ENCODE measurements around the gene AHRR.

AHRR gene

DNA sequence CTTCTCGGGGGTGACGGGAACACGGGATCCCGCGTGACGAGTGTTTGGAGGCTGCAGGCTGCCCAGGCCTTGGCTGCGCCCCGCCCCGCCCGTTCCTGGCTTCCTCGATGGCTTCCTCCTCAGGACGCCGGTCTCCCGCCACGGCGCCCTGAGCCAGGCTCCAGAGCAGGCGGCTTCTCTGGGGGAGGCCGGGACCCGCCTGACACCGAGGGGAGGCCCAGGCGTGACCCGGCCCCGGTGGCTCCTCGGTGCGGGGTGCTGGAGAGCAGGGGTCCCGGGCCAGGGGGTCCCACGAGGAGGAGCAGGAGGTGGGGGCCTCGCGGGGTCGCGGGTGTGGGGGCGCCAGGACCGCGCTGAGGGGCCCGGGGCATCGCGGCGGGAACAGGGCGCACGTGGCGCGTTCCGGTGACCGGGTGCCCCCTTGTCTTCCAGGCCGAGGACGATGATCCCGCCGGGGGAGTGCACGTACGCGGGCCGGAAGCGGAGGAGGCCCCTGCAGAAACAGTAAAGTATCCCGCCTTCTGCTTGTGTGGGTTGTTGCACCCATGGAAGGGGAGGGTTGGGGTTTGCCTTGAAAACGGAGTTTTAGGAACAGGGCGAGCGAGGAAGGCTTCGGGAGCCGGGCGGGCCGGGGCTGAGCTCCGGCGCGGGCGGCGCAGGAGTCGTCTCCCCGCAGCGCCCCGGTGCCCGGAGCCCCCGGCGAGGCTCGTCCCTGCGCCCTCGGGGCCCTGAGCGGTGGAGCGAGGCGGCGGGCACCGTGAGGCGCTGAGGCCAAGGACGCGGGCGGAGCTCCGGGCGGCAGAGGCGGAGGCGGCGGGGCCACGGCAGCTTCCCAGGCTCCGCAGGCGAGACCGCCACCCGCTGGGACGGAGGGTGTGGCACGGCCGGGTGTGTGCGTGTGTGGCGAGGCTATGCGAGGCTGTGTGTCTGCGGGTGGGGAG lies 22.2 kb downstream of the AHRR start:
- in situ Hi-C loops (cut with MboI; ENCODE audit: low sequenced_read_pairs), result loop anchor here (10.0 kb wide), 1 partner anchor 91 kb away; no protein-coding TSS in a partner anchor

DNA sequence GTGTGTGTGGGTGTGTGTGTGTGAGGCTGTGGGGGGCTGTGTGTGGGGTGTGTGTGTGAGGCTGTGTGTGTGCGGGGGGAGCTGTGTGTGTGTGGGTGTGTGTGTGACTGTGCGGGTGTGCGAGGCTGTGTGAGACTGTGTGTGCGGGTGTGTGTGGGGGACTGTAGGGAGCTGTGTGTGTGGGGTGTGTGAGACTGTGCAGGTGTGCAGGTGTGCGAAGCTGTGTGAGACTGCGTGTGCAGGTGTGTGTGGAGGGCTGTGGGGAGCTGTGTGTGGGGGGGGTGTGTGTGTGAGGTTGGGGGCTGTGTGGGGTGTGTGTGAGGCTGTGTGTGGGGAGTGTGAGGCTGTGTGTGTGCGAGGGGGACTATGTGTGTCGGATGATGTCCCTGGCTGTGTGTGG lies 23.2 kb downstream of the AHRR start:
- in situ Hi-C loops (cut with MboI; ENCODE audit: low sequenced_read_pairs), result loop anchor here (10.0 kb wide), 1 partner anchor 90 kb away; no protein-coding TSS in a partner anchor

DNA sequence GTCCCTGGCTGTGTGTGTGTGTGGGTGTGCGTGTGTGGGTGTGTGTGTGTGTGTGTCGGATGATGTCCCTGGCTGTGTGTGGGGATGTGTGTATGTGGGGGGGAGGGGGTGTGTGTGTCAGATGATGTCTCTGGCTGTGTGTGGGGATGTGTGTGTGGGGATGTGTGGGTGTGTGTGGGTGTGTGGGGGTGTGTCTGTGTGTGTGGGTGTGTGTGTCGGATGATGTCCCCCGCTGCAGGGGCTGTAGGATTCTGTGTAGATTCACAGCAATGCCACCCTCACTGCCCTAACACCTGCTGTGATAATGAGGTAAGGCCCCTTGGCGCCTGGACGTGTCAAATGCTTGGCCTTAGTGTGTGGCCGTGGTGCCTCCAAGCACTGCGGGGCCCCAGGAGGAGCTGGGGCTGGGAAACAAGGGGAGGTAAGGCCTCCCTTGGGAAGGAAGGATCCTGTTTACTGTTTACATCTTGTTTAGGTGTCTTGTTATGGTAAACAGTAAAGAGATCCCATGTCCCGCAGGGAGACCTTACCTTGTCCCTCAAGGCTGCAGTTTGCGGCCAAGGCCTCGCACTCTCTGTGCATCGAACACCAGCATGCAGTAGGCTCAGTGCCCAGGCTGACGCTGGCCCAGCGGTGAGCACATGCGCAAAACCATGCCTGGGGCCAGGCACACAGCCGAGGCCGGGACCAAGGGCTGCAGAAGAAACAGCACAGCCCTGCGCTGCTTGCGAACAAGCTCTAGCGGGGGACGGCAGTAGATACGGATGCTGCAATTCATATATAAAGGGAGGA lies 24.1 kb downstream of the AHRR start:
- in situ Hi-C loops (cut with MboI; ENCODE audit: low sequenced_read_pairs), result loop anchor here (10.0 kb wide), 1 partner anchor 89 kb away; no protein-coding TSS in a partner anchor

DNA sequence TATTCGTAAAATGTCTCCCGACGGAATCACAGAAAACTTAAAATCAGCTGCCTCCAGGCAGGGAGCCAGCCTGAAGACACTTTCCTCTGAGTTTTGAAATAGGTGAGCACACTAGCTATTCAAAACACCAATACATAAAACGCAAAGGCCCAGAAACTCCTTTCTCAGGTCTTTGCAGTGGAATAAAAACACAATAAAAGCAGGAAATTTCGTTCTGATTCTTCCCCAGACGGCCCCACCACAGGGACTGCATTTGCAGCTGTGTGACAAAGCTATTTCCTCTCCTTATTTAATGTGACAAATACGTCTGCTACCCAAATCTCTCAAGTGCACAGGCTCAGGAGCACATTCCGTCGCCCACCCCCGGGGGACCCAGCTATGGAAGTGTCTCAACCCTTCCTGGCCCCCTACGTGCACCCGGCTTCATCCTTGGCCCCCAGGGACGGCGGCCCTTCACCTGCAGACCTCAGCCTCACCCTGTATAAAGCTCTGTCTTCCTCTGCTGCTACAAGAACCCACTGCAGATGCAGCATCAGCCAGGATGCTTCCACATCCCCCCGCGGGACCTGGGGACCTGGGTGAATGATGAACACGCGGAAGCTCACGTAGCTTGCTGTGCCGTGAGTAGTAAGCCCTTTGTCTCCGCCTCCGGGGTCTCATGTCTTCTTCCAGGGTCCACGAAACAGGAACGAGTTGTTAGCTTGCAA lies 24.9 kb downstream of the AHRR start:
- in situ Hi-C loops (cut with MboI; ENCODE audit: low sequenced_read_pairs), result loop anchor here (10.0 kb wide), 1 partner anchor 88 kb away; no protein-coding TSS in a partner anchor

DNA sequence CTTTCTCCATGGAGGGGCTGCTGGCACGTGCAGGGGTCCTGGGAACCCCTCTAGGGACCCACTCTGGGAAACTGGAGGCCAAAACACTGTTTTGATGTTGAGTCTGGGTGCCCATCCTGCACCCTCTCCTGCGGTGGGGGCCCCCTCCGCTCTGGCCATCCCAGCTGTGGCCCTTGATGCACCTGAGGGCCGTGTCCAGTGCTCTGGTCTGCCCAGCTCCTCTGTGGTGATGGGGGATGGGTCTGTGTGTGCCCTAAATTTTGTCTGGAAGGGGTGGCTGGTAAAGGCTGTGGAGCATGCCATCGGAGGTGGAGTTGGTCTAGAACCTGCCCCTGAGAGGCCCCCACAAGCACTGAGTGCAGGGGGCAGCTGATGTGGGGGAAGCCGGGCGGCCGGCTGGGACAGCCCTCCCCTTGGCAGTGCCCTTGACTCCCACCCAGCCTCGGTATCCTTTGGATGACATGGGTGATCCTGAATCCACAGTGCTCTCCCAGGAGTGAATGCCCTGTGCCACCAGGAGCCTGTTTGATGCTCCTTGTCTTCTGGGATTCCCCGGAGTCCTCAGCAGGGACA lies 26.3 kb downstream of the AHRR start:
- in situ Hi-C loops (cut with MboI; ENCODE audit: low sequenced_read_pairs), result loop anchor here (10.0 kb wide), 1 partner anchor 87 kb away; no protein-coding TSS in a partner anchor

DNA sequence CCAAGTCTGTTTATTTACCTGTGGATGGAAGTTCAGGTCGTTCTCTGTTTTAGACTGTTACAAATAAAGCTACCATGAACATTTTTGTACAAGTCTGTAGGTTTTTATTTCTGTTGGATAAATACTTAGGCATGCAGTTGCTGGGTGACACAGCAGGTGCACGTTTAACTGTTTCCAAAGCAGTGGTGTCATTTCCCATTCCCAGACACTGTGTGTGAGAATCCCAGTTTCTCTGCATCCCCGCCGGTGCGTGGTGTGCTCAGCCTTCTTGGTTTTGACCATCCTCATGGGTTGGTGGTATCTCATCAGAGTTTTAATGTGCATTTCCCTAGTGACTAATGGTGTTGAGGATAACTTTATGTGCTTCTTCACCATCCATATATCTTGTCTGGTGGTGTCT lies 27.2 kb downstream of the AHRR start:
- in situ Hi-C loops (cut with MboI; ENCODE audit: low sequenced_read_pairs), result loop anchor here (10.0 kb wide), 1 partner anchor 86 kb away; no protein-coding TSS in a partner anchor

DNA sequence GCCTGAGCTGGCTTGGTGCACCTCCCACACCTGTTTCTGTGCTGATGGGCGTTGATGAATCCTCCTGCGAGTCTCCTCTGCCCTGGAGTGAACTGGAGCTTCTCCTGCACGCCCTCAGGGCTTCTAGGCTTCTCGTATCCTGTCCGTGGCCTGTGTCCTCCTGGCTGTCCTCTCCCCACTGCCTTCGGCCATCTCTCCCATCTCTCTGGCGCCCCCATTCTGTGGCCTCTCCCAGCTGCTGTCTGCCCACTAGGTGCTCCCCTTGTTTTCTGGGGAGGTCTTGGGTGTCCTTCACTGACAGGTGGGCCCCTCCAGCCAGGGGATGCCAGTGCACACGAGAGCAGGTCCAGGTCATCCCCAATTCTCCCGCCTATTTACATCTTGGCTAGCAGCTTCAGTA lies 28.8 kb downstream of the AHRR start:
- in situ Hi-C loops (cut with MboI; ENCODE audit: low sequenced_read_pairs), result no loop called here

DNA sequence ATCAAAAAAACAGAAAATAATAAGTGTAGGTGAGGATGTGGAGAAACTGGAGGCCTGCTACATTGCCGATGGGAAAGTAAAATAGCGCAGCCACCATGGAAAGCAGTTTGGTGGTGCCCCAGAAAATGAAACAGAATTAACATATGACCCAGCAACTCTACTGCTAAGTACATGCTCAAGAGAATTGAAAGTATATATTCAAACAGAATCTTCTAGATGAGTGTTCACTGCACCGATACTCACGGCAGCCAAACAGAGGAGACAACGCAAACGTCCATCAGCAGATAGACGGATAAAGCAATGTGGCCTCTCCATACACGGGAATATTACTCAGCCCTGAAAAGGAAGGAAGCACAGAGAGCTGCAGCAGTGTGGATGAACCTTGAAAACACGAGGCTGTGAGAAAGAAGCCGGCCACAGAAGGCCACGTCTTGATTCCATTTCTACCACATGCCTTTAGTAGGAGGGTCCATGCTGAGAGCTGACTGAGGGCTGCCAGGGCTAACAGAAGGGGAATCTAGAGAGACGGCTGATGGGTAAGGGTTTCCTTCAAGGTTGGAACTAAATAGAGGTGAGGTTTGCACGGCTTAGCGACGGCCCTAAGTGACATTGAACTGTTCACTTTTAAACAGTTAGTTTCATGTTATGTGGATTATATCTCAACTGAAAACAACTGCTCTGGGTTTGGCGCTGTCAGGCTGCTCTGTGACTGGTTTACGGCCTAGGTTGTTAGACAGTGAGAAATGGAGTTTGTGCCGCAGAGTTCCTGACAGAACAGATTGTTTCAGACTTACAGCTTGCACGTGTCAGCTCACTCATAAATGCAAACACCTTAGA lies 29.8 kb downstream of the AHRR start:
- in situ Hi-C loops (cut with MboI; ENCODE audit: low sequenced_read_pairs), result no loop called here

DNA sequence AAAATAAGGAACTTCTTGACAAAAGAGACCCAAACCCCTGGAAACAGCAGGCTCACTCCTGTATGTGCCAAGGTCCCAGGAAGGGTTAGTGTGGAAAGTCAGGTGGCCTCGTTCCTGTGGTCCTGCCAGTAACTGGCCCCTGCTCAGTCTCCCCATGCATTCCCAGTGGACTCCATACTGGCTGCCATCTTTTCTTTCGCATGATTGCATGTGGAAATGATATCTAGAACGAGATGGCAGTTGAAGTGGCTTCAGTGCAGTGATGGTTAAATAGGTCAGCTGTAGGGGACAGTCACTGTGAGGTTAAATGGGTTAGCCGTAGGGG lies 30.4 kb downstream of the AHRR start:
- in situ Hi-C loops (cut with MboI; ENCODE audit: low sequenced_read_pairs), result no loop called here

DNA sequence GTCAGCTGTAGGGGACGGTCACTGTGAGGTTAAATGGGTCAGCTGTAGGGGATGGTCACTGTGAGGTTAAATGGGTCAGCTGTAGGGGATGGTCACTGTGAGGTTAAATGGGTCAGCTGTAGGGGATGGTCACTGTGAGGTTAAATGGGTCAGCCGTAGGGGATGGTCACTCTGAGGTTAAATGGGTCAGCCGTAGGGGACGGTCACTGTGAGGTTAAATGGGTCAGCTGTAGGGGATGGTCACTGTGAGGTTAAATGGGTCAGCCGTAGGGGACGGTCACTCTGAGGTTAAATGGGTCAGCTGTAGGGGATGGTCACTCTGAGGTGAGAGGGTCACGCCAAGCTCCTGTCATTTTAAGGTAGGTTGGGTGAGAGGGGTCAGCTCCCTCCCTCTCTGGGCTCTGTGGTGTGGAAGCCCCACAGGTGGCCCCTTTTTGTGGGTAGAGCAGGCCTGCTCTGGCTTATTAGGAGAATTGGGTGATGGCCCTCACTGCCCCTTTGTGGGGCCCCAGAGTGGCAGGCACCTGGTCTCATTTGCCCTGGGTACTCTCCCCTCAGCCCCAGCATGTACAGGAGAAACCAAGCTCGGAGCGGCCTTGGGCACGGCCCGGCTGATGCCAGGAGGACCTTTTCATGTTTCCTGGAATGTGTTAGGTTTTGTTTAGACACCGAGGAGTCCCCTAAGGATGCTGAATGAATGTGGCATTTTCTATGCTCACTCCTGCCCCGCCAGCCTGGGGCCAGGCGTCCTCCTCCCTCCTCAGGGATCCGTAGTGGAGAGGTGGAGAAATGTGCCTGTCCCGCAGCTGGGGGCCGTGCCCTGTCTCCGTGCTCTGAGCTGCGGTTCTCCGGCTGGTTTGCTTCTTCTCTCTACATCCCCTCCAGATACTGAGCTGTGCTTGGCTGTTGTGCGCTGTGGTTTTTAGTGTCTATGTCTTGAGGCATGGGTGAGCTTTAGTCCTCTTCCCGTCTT lies 31.4 kb downstream of the AHRR start:
- in situ Hi-C loops (cut with MboI; ENCODE audit: low sequenced_read_pairs), result no loop called here

DNA sequence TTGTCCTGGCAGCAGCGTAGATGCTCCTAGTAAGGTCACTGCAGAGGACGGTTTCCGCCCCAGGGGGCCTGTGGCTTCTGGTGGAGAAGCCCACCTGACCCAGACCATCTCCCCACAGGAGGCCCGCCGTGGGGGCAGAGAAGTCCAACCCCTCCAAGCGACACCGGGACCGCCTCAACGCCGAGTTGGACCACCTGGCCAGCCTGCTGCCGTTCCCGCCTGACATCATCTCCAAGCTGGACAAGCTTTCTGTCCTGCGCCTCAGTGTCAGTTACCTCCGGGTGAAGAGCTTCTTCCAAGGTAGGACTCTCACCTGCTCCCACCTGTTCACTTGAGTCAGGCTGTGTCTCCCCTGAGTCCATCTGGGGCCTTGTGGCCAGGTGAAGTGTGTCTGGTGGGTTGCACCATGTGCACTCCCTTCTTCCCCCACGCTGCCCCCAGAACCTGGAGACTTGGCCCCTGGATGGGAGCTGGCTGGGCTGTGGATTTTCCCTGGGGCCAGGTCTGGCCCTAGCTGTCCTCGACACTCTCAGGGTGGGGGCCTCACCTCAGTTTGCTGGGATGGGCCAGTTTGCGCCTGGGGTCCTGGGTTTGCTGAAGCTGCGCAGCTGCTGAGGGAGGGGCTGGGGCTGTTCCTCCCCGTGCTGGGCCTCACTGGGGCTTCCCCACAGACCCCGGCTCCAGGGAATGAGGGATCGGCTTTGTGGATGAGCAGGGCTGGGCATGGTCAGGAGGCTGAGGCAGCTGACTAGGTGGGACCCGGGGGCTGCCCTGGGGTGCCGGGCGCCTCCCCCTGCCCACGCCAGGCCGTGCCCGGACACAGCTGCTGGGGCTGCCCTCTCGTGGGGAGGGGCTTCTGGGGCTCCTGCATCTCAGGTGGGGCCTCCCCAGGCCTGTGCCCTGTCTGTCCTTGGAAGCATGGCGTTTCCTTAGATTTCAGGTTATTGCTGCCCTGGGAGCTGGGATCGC lies 32.4 kb downstream of the AHRR start:
- in situ Hi-C loops (cut with MboI; ENCODE audit: low sequenced_read_pairs), result no loop called here

DNA sequence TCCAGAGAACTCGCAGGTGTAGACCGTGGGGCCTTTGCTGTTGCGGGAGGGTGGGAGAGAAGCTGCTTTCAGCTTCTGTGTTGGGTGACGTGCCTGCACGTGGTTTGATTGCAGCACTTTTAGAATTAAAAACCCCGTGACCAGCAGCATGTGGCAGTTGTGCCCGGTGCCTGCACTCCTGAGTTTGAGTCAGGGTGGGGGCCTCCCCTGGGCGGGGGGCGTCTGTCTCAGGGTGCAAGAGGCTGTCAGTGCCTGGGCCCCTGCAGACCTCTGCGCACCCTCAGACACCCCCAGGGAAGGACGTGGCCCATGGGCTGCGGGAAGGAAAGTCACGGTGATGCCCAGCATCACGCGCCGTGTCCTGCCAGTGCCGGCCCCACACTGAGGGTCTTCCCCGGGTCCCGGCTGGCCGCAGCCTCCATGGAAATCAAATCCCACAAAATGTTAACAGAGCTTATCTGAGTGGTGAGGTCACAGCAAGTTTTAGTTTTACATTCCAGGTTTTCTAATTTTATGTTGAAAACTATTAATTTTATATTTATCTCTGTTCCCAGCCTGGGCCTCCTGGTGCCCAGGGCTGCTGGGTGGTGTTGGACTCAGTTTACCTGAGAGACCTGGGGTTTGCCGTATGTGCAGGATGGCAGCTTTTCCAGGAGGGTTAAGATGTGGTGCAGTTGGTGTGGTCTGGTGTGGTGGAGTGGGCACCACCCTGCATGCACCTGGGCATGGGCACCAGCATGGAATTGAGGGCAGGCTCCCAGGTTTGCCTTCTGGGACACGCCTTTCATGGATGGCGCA lies 33.3 kb downstream of the AHRR start:
- in situ Hi-C loops (cut with MboI; ENCODE audit: low sequenced_read_pairs), result no loop called here

DNA sequence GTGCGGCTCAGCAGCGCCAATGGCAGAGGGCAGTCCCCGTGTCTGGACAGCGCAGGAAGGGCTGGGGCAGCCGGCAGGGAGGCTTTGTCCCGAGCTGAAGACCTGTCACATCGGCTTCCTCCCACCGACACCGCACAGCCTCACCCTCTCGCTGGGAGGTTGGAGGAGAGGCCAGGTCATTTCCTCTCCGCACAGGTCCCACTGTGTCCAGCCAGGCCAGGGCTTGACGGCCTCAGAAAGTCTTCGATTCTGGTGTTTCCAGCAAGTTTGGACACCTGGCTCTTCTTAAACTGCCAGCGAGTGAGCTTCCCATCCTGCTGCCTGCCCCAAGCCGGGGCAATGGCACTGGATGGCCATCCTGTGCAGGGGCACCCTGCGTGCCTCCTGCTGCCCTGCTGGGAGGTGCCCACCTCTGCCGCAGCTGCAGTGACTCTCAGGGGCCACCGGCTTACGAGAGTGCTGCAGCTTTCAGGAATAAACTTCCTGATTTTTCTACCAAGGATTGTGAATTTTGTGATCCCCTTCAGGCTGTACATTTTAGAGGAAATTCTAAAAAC lies 33.9 kb downstream of the AHRR start:
- in situ Hi-C loops (cut with MboI; ENCODE audit: low sequenced_read_pairs), result no loop called here

DNA sequence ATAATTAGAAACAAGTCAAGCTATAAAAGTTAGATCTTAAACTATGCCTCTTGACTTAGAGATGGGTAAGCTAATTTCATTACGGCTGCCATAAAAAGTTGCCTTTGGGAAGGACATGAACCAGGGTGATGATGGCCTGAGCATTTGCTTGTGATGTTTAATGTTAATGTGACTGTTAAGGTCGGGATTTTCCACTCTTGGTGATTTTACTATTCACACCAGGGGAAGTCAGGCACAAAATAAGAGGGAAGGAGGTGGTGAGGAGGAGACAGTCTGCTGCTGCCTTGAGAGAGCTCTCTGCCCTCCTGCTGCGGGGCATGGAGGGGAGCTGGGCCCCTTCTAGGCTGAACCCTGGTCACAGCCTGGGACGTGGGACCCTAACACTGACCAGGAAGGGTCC lies 34.4 kb downstream of the AHRR start:
- in situ Hi-C loops (cut with MboI; ENCODE audit: low sequenced_read_pairs), result no loop called here

DNA sequence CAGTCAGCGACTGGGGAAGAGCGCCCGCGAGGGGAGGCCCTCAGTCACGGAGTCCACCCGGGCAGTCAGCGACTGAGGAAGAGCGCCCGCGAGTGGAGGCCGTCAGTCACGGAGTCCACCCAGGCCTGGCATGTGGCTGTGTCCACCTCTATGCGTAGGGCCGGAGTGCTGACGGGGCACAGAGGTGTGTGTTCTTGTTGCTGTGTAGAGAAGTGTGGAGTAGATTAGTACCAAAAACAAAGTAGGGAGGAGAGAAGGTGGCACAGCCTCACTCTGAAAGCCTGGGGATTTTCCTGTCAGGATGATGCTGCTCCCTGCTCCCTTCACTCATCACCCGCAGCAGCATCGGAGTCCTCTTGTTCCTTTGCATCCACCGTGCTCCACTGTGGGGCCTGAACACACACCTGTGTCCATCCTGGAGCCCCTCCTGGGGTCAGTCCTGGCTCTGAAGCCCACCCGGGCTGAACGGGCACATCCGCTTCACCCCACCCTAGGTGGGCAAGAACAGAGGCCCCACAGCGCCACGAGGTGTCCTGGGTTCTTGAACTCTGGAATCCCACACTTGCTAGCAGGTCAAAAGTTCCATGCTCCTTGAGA lies 37.9 kb downstream of the AHRR start:
- in situ Hi-C loops (cut with MboI; ENCODE audit: low sequenced_read_pairs), result no loop called here

Measured in HL-60/S4 treated with phorbol 12-myristate 13-acetate at 8.2 ng/mL for 4 days and 3 days (cell line).